OCI-LY1 (cell line): ENCODE results near the gene SPATA31C1.

Source experiments
- CTCF ChIP-seq: fragments of 200-600 bp; sonication (generic), shearing (Covaris generic); IDR thresholded peaks from 2 replicates; pipeline ENCODE4 v1.5.1; 2017; ENCODE audit warnings: mild to moderate bottlenecking, antibody characterized with exemption, low read length, moderate library complexity, mixed read lengths
- EZH2 ChIP-seq: fragments of 200-600 bp; sonication (generic), shearing (Covaris generic); IDR thresholded peaks from 2 replicates; pipeline ENCODE4 v1.8.0; 2017; ENCODE audit warnings: borderline replicate concordance, mixed run types, mild to moderate bottlenecking, antibody characterized with exemption, low read length, moderate library complexity, mixed read lengths

DNA sequence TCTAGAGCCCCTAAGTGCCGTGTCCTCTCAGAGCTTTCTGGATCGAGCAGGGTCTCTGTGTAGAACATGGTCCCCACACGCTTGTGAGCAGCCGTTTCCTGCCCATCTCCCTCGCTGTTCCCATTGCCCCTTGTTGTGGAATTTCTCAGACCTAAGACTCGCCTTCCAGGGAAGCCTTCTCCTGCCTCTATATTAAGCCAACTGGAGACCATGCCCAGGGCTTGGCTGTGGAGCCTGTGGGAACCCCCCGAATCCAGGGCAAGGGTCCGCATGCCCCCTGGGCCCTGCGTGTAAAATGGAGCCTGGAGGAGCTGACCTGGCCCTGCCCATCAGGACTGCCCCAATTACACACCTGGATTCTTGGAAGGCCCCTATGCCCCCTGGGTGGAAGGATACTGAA lies 49.6 kb upstream of the SPATA31C1 start:
- TF ChIP-seq CTCF, result no peak
- no peak for TF ChIP-seq EZH2
